PC-3 (cell line): ENCODE results near the gene DAAM1.

Source experiments
- EZH2 ChIP-seq: fragments of 300-600 bp; sonication (generic); IDR thresholded peaks from one replicate; pipeline ENCODE4 v1.6.1; 2017; ENCODE audit warnings: antibody characterized with exemption, mild to moderate bottlenecking, low read length; ENCODE audit not compliant: unreplicated experiment
- EZH2phosphoT487 ChIP-seq: fragments of 300-600 bp; sonication (generic); IDR thresholded peaks from 2 replicates; pipeline ENCODE4 v1.6.1; 2018; ENCODE audit warnings: mild to moderate bottlenecking, antibody characterized with exemption, low read length, borderline replicate concordance
- TF ChIP-seq, protein P1 (sequence below): fragments of 300-600 bp; sonication (generic); conservative IDR thresholded peaks from 2 replicates; pipeline ENCODE4 v1.5.1; 2017; ENCODE audit warnings: antibody characterized with exemption, low read depth, mild to moderate bottlenecking, low read length

DNA sequence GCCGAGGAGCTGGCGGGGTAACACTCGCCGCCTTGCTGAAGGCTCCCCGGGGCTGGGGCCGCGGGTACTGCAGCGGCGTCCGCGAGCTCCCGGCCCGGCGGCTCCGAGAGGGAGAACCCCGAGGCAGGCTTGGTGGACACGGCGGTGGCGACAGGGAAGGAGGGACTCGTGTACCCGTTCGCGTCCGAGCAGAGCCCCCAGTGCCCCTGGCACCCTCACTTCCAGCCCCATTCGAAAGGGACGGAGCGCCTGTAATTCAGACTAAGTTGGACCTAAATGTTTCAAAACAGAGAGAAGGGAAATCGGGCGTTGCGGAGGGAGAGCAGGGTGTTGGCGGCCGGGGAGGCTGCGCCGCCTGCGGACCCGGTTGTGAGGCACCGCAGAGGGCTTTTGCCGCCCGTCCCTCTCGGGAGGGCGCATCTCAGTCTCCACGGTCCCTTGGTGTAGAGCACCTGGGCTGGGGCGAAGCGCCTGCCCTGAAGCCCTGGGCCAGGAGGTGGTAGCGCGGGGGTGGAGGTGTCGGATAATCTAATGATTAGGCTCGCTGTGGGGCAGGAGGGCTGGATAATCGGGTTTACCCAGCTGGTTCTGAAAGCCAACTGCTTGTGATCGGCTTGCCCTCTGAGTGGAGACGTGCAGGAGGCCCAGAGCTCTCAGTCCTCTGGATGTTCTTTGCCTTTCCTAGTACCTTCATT lies 771 bp downstream of the DAAM1 start:
- TF ChIP-seq, protein P1, sequence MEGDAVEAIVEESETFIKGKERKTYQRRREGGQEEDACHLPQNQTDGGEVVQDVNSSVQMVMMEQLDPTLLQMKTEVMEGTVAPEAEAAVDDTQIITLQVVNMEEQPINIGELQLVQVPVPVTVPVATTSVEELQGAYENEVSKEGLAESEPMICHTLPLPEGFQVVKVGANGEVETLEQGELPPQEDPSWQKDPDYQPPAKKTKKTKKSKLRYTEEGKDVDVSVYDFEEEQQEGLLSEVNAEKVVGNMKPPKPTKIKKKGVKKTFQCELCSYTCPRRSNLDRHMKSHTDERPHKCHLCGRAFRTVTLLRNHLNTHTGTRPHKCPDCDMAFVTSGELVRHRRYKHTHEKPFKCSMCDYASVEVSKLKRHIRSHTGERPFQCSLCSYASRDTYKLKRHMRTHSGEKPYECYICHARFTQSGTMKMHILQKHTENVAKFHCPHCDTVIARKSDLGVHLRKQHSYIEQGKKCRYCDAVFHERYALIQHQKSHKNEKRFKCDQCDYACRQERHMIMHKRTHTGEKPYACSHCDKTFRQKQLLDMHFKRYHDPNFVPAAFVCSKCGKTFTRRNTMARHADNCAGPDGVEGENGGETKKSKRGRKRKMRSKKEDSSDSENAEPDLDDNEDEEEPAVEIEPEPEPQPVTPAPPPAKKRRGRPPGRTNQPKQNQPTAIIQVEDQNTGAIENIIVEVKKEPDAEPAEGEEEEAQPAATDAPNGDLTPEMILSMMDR = 0 out of 2 replicates have a peak, but pooled peaks have one; percentile 22
- TF ChIP-seq EZH2 = no peak
- TF ChIP-seq EZH2phosphoT487 = no peak
